ENCODE results near the gene NIPAL3.
"Not testable (repeated sequence)": the region's sequence is repeated elsewhere in the genome, so short reads cannot be mapped to it uniquely, and the experiment has no call there.

Gene NIPAL3

DNA sequence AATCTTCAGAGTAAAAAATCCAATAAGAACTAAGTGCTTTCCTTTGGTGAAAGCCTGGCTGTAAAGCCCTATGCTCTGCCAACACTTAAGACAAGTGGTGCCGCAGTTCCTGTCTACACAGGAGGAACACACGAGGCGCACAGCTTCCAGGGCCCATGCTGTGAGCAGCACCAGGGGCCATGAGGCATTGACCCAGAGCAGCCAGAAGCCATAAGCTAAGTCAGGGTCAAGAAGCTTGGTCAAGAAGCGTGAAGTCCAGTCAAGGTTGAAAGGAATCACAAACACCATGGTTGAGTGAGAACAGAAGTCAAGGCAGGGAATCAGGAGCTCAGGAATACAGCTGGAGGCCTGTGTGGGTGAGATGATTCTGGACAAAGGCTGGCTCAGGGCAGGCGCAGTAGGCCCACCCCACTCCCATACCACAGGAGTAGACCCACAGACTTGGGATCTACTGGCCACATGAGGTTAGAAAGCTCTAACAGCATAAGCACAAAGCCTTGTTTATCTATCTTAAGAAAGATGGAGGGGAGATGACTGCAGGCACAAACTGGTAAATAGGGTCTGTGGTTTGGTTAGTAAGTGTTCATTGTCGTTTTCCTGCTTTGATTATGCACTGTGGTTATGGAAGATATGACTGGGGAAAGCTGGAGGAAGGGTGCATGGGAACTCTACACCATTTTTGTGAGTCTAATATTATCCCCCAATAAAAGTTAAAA is 44.1 kb downstream of the NIPAL3 start:
- DNase-seq (ENCODE audit: low read depth): no peak

DNA sequence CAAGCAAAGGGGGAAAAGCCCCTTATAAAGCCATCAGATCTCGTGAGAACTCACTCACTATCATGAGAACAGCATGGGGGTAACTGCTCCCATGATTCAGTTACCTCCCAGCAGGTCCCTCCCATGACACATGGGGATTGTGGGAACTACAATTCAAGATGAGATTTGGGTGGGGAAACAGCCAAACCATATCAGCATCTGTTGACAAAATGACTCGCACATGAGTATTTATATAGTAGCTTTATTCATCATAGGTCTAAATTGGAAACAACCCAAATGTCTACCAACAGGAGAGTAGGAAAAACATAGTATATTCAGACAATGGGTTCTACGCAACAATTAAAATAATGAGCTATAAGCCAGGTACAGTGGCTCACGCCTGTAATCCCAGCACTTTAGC is 46.5 kb downstream of the NIPAL3 start:
- not testable (repeated sequence) for DNase-seq (ENCODE audit: low read depth)

DNA sequence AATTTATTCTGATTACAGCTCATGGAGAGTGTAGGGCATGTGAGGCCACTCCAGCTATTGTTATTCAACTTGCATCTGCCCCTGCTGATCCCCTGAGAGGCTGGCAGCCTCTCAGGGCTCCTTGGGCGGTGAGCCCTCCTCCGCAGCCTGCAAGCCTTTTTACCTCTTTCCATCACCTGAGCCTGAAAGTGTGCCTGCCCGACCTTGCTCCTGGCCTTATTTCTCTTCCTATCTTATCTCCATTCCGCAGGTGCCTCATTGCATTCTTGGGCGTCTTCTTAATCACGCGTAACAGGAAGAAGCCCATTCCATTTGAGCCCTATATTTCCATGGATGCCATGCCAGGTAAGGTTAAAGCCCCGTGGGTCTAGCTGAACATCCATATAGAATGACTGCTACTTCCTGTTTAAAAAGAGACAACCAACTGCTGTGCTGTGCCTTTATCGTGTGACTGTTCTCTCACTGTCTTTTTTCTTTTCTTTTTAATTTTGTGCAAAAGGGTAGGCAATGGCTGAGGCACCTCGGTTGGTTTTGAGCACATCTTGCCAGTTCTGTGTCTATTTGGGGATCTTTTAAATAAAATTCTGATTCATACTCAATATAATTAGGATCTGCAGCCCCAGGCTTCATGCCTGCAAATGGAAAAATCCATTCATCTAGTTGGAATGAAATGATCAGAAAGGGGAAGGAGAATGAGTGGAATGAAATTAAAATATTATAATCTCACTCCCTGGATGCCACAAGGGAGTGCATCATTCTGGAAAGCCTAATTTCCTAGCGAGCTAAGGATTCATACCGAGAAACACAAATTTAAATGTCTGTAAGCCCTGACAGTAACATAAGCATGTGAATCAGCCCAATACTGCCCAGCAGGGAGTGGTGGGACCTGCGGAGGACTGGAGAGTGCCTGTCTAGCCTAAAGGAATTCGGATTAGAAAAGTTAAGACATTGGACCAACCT is 48.5 kb downstream of the NIPAL3 start:
- peak; percentile 63 for DNase-seq (ENCODE audit: low read depth)

DNA sequence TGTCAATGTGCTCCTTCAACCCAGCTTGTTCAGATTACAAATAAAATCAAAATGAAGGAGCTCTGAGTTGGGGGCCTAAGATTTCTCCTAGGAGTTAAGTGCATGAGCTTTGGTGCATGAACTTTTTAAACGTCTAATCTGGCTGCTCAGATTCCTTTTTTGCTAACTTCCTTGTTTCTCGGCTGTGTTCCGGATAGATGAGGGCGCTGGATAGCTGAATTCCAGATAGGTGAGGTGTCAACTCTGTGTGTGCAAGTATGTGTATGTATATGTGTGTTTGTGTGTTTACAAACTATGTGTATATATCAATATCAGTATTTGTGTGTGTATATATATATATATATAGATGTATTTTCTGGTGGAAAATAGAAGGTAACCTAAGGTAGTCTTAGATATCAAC is 49.5 kb downstream of the NIPAL3 start:
- no peak for DNase-seq (ENCODE audit: low read depth)

DNA sequence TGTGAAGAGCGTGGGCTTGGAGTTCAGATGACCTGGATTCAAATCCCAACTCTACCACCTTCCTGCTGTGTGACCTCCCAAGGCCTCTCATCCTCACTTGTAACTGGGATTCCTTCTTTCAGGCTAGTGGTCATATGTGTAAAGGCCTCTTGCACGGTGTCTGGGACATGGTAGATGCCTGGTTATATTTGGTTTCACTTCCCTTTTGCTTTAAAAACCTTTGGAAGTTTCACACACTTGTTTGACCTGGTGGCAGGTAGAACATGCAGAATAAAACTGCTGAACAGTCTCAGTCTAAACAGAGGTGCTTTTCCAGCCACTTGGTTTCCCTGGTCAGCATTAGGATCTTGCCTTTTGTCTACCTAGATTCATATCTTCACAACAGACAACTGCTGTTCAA is 50.0 kb downstream of the NIPAL3 start:
- no peak for DNase-seq (ENCODE audit: low read depth)

DNA sequence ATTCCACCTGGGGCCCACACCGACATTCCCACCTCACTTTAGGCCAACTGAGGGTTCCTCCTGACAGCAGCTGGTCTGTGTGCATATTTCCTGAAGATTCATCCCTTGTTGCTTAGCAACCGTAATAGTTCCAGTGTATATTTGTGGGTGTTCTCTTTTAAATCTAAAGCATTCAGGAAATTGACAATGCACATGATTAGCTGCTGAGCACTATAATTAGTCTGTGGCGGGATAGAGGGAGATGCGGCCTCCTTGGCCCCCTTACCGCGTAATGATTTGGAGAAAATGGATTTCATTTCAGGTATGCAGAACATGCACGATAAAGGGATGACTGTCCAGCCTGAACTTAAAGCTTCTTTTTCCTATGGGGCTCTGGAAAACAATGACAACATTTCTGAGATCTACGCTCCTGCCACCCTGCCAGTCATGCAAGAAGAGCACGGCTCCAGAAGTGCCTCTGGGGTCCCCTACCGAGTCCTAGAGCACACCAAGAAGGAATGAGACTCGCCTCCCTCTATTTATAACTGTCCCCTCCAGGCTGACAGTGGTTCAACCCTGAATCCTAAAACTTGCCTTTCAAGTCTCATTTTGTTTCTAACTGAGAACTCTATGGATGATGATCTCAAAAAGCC is 53.2 kb downstream of the NIPAL3 start:
- DNase-seq (ENCODE audit: low read depth): no peak

DNA sequence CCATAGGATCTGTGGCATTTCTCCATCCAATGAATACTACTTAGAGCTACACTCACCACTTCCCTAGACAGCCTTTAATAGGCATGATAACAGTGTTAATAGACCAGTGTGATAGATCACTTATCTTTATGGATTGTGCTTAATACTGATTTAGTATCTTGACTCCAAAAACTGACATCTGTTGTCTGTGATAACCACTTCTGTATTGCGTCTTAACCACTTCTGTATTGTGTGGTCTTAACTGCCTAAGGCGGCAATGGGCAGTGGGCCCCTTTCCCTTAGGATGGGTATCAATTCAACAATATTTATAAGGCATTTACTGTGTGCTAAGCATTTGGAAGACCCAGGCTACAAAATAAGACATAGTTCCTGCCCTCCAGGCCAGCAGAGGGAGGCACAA is 55.0 kb downstream of the NIPAL3 start:
- no peak for DNase-seq (ENCODE audit: low read depth)

DNA sequence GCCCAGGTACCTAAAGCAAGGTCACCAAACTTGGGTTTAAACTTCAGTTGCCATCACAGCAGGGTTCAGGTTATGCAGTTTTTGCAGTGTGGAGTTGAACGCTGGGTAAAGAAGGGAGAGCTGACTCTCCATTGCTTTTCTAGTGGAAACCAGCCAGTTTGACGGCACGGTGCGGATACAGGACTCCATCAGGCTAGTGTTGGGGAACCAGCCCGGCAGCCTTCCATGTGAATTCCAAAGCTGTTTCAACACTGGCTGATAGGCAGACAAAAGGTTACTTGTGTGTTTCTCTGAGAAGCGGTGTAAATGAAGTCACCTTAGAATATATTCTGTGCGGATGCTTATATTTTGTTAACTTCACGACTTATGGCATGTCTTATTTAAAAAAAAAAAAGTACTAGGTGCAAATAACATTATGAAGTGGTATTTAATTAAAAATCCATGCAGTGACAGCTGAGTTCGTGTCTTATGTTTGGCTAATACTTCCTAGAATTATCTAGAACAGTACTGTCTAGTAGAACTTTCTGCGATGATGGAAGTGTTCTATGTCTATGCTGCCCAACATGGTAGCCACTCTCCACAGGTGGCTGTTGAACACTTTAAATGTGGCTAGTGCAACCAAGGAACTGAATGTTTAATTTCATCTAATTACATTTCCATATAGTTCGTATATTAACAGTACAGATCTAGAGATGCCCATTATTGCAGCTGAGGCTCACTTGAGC is 57.1 kb downstream of the NIPAL3 start:
- no peak for DNase-seq (ENCODE audit: low read depth)

DNA sequence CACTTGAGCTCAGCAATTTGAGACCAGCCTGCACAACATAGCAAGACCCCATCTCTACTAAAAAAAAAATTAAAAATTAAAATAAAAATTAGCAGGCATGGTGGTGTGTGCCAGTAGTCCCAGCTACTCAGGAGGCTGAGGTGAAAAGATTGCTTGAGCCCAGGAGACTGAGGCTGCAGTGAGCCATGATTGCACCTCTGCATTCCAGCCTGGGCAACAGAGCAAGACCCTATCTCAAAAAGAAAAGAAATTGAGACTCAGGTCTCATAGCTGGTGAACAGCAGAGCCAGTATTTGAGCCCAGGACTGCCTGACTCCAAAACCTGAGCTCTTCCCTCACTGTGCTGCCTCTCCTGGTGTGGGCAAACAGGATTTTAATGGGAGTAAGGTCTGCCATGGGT is 58.6 kb downstream of the NIPAL3 start:
- DNase-seq (ENCODE audit: low read depth): no peak

DNA sequence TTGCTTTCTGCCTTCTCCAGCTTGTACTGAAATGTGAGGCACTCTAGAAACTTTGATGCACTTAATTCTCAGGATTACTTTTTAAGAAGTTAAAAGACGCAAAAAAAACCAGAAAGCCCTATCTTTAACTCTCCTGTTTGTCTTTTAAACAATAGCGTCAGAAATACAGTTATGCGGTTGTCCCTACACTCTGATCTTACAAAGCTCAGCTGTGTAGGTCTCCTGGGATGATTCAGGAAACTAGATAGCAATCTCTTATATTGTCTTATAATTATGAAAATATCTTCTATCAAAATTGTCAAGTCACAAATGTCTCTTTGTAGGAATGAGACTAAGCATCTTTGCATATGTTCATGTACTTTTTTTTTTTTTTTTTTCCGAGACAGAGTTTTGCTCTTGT is 60.1 kb downstream of the NIPAL3 start:
- DNase-seq (ENCODE audit: low read depth): no peak

DNA sequence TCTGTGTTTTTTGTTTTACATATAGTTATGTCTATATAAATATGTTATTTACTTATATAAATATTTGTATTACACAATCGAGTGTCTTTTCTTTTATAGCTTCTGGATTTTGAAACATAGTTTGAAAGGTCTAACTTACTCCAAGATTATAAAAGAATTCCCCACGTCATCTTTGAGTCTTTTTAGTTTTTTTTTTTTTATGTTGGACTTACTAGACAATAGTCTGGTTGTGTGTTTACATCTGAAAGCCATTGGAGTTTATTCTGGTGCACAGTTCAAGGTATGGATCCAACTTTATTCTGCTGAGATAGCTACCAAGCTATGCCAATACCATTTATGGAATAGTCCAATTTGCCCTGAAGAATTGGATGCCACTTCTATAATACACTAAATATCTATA is 61.0 kb downstream of the NIPAL3 start:
- DNase-seq (ENCODE audit: low read depth): no peak

DNA sequence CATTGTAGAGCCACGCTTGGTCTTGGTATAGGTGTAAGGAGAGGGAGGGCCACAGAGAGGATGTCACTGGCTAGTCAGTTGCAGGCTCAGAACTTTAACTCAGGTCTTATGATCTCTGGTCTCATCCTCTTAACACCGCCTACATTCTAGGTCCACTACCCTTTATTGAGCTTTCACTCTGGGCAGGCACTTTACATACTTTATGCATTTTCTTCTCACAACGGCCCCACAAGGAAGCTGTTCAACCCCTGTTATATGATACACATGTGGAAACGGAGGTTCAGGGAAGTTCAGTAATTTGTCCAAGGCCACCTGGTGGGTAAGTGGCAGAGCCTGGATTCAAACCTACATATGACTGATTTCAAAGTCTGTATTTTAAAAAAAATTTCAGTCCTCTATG is 61.7 kb downstream of the NIPAL3 start:
- no peak for DNase-seq (ENCODE audit: low read depth)

DNA sequence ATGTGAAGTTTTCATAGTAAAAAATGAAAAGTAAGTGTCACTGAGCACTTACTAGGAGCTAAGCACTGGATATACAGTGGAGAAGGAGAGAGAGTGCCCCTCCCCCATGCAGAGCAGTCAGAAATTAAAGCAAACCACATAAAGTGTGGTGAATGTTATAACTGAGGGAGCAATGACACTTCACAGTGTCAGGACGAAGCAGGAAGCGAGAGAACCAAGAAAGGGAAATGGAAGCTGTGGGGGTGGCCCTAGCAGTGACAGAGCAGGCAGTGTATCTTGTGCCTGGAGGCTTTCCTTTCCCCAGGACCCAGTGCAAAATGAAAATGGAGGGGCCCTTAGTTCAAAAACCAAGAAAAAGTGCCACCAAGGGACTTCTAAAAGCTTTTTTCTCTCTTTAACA is 65.5 kb downstream of the NIPAL3 start:
- no peak for DNase-seq (ENCODE audit: low read depth)

DNA sequence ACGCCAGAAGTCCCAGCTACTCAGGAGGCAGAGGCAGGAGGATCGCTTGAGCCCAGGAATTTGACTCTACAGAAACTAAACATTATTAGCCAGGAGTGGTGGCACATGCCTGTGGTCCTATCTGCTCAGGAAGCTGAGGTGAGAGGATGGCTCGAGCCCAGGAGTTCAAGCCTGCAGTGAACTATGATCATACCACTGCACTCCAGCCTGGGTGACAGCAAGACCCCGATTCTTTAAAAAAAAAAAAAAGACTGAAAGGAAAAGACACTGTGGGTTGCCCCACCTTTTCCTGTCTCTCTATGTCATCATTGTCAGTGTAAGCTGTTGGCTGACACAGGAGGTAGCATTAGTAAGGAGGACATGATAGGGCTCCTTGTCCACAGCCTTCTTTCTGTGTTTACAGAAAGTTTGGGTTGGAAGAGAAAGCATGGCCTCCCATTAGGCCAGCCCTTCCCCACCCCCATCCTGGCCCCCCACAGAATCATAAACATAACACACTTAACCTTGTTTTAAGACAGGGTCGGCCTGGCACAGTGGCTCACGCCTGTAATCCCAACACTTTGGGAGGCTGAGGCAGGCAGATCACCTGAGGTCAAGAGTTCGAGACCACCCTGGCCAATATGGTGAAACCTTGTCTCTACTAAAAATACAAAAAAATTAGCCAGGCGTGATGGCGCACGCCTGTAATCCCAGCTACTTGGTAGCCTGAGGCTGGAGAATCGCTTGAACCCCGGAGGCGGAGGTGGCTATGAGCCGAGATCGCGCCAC is 66.4 kb downstream of the NIPAL3 start:
- no peak for DNase-seq (ENCODE audit: low read depth)

DNA sequence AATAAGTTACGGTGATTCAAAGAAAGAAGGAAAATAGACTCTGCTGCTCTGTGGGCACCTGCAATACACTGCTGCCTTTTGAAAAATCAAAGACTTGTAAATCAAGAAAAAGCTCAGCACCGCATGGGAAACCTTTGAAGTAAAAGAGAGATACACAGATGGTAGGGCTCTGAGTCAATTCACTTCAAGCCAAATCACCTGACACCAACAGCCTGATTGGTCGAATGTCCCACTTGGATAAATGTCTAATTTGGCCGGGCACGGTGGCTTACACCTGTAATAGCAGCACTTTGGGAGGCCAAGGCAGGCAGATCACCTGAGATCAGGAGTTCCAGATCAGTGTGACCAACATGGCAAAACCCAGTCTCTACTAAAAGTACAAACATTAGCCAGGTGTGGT is 67.8 kb downstream of the NIPAL3 start:
- no peak for DNase-seq (ENCODE audit: low read depth)

DNA sequence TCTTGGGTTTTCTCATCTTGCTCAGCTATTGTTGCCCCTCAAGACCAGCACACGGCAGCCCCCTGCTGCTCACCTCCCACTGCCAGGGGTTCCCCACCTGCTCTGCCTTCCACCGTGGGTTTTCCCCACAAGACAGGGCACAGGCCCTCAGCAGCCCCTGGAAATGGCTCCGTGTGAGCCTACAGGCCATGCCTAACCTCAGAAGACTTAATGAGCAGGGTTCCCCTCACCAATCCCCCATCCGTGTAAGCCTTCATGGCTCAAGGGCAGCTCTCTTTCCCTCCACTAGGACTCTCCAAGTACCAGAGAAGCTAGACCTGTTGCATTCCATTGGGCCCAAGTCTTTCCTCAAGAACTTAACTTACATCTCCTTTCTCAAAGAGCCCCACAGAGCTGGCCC is 68.6 kb downstream of the NIPAL3 start:
- no peak for DNase-seq (ENCODE audit: low read depth)

DNA sequence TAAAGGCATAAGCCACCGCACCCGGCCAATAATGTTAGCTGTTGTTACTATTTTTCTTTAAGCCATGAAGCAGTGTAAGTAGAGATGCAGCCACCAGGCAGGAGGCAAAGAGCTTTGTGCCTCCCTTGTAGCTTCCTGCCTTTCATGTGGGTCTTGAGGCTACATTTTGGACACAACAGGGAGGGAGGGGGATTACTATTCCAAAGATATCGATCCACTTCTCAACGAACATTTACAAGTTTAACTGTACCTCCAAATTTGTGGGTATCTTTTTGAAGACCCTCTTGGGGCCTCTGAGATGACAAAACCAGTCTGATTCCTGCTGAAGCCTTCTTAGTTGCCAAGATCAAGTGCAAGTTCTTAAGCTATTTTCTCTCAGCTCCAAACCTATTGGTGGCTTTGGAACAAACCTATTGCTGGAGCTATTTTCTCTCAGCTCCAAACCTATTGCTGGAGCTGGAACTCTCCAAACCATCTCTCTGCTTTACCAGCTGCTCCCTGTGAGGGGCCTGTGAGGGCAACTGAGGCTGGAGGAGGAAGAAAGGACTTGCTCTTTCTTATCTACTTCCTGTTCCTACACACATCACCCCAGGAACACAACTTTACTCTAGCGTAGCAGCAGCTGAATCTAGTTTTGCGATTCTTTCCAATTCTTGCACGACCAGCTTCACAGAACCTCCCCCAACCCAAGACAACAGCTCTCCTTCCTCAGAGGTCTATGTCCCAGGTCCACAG is 70.9 kb downstream of the NIPAL3 start:
- DNase-seq (ENCODE audit: low read depth): no peak

DNA sequence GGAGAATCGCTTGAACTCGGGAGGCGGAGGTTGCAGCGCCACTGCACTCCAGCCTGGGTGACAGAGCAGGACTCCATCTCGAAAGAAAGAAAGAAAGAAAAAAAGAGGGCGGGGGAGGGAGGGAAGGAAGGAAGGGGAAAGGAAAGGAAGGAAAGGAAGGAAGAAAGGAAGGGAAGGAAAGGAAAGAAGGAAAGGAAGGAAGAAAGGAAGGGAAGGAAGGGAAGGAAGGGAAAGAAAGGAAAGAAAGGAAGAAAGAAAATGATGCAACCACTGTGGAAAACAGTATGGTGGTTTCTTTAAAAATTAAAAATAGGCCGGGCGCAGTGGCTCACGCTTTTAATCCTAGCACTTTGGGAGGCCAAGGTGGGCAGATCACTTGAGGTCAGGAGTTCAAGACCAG is 71.9 kb downstream of the NIPAL3 start:
- DNase-seq (ENCODE audit: low read depth): no peak

DNA sequence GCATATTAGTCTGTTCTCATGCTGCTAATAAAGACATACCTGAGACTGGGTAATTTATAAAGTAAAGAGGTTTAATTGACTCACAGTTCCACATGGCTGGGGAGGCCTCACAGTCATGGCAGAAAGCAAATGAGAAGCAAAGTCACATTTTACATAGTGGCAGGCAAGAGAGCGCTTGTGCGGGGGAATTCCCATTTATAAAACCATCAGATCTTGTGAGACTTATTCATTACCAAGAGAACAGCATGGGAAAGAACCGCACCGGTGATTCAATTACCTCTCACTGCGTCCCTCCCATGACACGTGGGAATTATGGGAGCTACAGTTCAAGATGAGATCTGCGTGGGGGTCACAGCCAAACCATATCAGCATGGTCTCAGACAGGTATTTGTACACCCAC is 72.6 kb downstream of the NIPAL3 start:
- not testable (repeated sequence) for DNase-seq (ENCODE audit: low read depth)

DNA sequence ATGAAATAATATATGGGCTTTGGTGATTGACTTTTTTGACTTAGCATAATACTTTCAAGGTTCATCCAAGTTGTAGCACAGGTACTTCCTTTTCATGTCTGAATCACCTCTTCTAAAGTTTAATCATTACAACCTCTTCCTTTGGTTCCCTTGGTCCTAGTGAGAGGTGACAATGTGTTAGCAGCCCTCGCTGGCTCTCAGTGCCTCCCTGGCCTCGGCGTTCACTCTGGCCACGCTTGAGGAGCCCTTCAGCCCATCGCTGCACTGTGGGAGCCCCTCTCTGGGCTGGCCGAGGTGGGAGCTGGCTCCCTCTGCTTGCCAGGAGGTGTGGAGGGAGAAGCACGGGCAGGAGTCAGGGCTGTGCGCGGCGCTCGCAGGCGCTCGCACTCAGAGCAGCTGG is 74.1 kb downstream of the NIPAL3 start:
- no peak for DNase-seq (ENCODE audit: low read depth)

Measured in GM04503 (cell line).